HepG2 (cell line): Measurements from ENCODE around the gene CHST1. TPM values are rescaled to one million over a fixed set of nuclear protein-coding genes. Genes with fewer than 3 reads are reported as not detected.

Source experiments
- ATAC-seq: fragments of 200-7000 bp; cut with Tn5 transposase; 3 replicates; pipeline ENCODE4 v1.9.1; 2020; ENCODE audit warnings: mild to moderate bottlenecking, moderate library complexity
- BruUV-seq: library from RNA; stranded (reverse); fragments of 400-500 nt; replicated peaks from 2 replicates; lab custom pipeline; 2021; lab: Mats Ljungman, UMichigan
- CTCF ChIA-PET: fragments of 300-600 bp; formaldehyde crosslinking; extraction: SDS; loops from one replicate; lab custom pipeline; 2021; ENCODE audit warnings: low total read pairs, inconsistent platforms, low intra/inter-chr PET ratio; lab: Yijun Ruan, JAX
- POLR2A ChIA-PET: fragments of 350-600 bp; sonication (Branson Sonifier 250); formaldehyde crosslinking; loops from one replicate; lab custom pipeline; 2020; ENCODE audit warnings: antibody characterized with exemption, inconsistent platforms; lab: Yijun Ruan, JAX
- DNase-seq: peaks from one replicate; pipeline ENCODE4 v3.0.0-alpha.2; 2015; ENCODE audit warnings: low spot score
- FAIRE-seq: peaks from 3 replicates; lab custom pipeline; 2011; peaks lifted over from hg19 to GRCh38; lab: Jason Lieb, UNC
- H2AFZ ChIP-seq: one replicate; pipeline ENCODE4 v1.6.1; 2011; ENCODE audit warnings: low read length, inconsistent platforms
- H3K27ac ChIP-seq: fragments of 300-600 bp; 3 replicates; pipeline ENCODE4 v1.8.0; 2011; ENCODE audit warnings: mixed run types, mild to moderate bottlenecking, mixed read lengths, low read length, inconsistent platforms; ENCODE audit not compliant: insufficient read depth; ENCODE audit errors: extremely low read length
- H3K27me3 ChIP-seq, 2 experiments: fragments of 200-600 bp in 1 of 2; 2 replicates in 1 of 2; 3 replicates in 1 of 2; pipeline versions ENCODE4 v1.6.0 to v1.8.0; 2011; ENCODE audit warnings: low read length in 2 of 2, mild to moderate bottlenecking in 2 of 2, moderate library complexity in 2 of 2, inconsistent platforms in 1 of 2; ENCODE audit not compliant: insufficient read depth in 2 of 2, control insufficient read depth in 1 of 2
- H3K36me3 ChIP-seq, 2 experiments: fragments of 200-600 bp in 1 of 2; replicated peaks in 1 of 2; 2 replicates in 1 of 2; 3 replicates in 1 of 2; pipeline versions ENCODE4 v1.5.1 to v1.8.0; 2011; ENCODE audit warnings: low read length in 2 of 2, inconsistent platforms in 1 of 2; ENCODE audit not compliant: insufficient read depth in 2 of 2, control insufficient read depth in 1 of 2
- H3K4me1 ChIP-seq: 2 replicates; pipeline ENCODE4 v1.5.1; 2012; ENCODE audit warnings: low read length, inconsistent platforms; ENCODE audit not compliant: insufficient read depth
- H3K4me2 ChIP-seq: 2 replicates; pipeline ENCODE4 v1.6.0; 2011; ENCODE audit warnings: low read depth, low read length, inconsistent platforms
- H3K4me3 ChIP-seq, 3 experiments: fragments of 200-600 bp in 1 of 3; sonication (generic), shearing (Covaris generic) in 1 of 3; replicated peaks in 1 of 3; 2 replicates each; pipeline ENCODE4 v1.5.1; 2011 to 2016; ENCODE audit warnings: low read length in 3 of 3, inconsistent platforms in 2 of 3, low read depth in 2 of 3, mild to moderate bottlenecking in 2 of 3, control low read depth in 1 of 3, mixed read lengths in 1 of 3; ENCODE audit not compliant: insufficient read depth in 1 of 3
- H3K79me2 ChIP-seq: one replicate; pipeline ENCODE4 v1.6.1; 2011; ENCODE audit warnings: low read length, inconsistent platforms; ENCODE audit not compliant: insufficient read depth
- H3K9ac ChIP-seq: 2 replicates; pipeline ENCODE4 v1.6.0; 2011; ENCODE audit warnings: mild to moderate bottlenecking, low read depth, low read length, inconsistent platforms; ENCODE audit not compliant: insufficient read depth
- H3K9me3 ChIP-seq: 2 replicates; pipeline ENCODE4 v1.5.1; 2012; ENCODE audit warnings: mild to moderate bottlenecking, low read length
- H4K20me1 ChIP-seq: 2 replicates; pipeline ENCODE4 v1.6.0; 2011; ENCODE audit warnings: inconsistent platforms, mild to moderate bottlenecking, low read length, moderate library complexity; ENCODE audit not compliant: insufficient read depth
- DMAP1 ChIP-seq: IDR thresholded peaks from 2 replicates; pipeline ENCODE4 v1.6.1; 2016
- ISX ChIP-seq: sonication (generic); formaldehyde crosslinking; conservative IDR thresholded peaks from 2 replicates; pipeline ENCODE4 v1.5.0; 2020; ENCODE audit warnings: missing genetic modification reagents
- KAT8 ChIP-seq: IDR thresholded peaks from 2 replicates; pipeline ENCODE4 v1.6.1; 2016; ENCODE audit warnings: missing genetic modification reagents, missing compliant biosample characterization
- MEIS2 ChIP-seq: sonication (generic); formaldehyde crosslinking; IDR thresholded peaks from 2 replicates; pipeline ENCODE4 v1.9.0; 2021; ENCODE audit warnings: mild to moderate bottlenecking, missing genetic modification reagents
- MTA1 ChIP-seq: sonication (generic); formaldehyde crosslinking; IDR thresholded peaks from 2 replicates; pipeline ENCODE4 v1.4.0; 2020; ENCODE audit warnings: missing genetic modification reagents, mild to moderate bottlenecking, borderline replicate concordance
- SMC3 ChIP-seq: IDR thresholded peaks from 2 replicates; pipeline ENCODE4 v1.6.1; 2011; ENCODE audit warnings: low read length, improper control_type of control experiment
- SMYD3 ChIP-seq: sonication (generic); formaldehyde crosslinking; IDR thresholded peaks from 2 replicates; pipeline ENCODE4 v1.8.1; 2023; ENCODE audit warnings: mild to moderate bottlenecking, missing genetic modification reagents
- ZBTB7A ChIP-seq: sonication (generic); formaldehyde crosslinking; IDR thresholded peaks from 2 replicates; pipeline ENCODE4 v1.8.0; 2022; ENCODE audit warnings: mild to moderate bottlenecking, missing genetic modification reagents
- ZNF317 ChIP-seq: sonication (generic); formaldehyde crosslinking; IDR thresholded peaks from 2 replicates; pipeline ENCODE4 v1.5.0; 2020; ENCODE audit warnings: mild to moderate bottlenecking, missing genetic modification reagents
- ZNF841 ChIP-seq: sonication (generic); formaldehyde crosslinking; IDR thresholded peaks from 2 replicates; pipeline ENCODE4 v1.8.1; 2023; ENCODE audit warnings: missing genetic modification reagents, borderline replicate concordance
- ZSCAN31 ChIP-seq: sonication (generic); formaldehyde crosslinking; IDR thresholded peaks from 2 replicates; pipeline ENCODE4 v1.5.0; 2020; ENCODE audit warnings: low read depth, mild to moderate bottlenecking, missing genetic modification reagents
- WGBS: methylation state at CpG from one replicate; pipeline ENCODE4 v1.1.6; 2017; ENCODE audit warnings: low lambda C conversion rate; 5-methylcytosine and 5-hydroxymethylcytosine counted together
- in situ Hi-C: cut with HindIII; loops from 2 replicates; pipeline ENCODE4 v1.10.0; 2017; ENCODE audit warnings: low pct_unique_long_range_greater_than_20kb; ENCODE audit not compliant: extremely low pct_ligation_motif_present
- intact Hi-C: fragments of 100-400 bp; cut with micrococcal nuclease; formaldehyde crosslinking; loops from one replicate; pipeline ENCODE4 v1.10.0; 2022; ENCODE audit not compliant: unreplicated experiment
- polyA plus RNA-seq, 8 experiments: library from polyadenylated mRNA; depleted of rRNA in 3 of 8; stranded (reverse) in 7 of 8; unstranded in 1 of 8; fragments of >200 nt; fragmentation: Illumina TruSeq in 4 of 8; extraction: Trizol in 4 of 8; gene quantifications; 2 replicates each; pipeline versions ENCODE4 v1.2.1 to v1.2.3, GENCODE V29; 2011 to 2016; ENCODE audit warnings: low read depth in 4 of 8, missing spikeins in 1 of 8, mixed read lengths in 1 of 8; ENCODE audit not compliant: insufficient read depth in 1 of 8
- total RNA-seq, 5 experiments: library from RNA; depleted of rRNA; stranded (reverse); fragments of >200 nt; fragmentation: Illumina TruSeq; extraction: Trizol; gene quantifications; 2 replicates each; pipeline ENCODE4 v1.2.3, GENCODE V29; 2016; ENCODE audit warnings: low read depth in 1 of 5

Gene CHST1
- total and polyA plus RNA-seq, 2 of the 13 experiments (the other 11 are each of a cell fraction or from before 2014, with no cell fraction given): not detected

DNA sequence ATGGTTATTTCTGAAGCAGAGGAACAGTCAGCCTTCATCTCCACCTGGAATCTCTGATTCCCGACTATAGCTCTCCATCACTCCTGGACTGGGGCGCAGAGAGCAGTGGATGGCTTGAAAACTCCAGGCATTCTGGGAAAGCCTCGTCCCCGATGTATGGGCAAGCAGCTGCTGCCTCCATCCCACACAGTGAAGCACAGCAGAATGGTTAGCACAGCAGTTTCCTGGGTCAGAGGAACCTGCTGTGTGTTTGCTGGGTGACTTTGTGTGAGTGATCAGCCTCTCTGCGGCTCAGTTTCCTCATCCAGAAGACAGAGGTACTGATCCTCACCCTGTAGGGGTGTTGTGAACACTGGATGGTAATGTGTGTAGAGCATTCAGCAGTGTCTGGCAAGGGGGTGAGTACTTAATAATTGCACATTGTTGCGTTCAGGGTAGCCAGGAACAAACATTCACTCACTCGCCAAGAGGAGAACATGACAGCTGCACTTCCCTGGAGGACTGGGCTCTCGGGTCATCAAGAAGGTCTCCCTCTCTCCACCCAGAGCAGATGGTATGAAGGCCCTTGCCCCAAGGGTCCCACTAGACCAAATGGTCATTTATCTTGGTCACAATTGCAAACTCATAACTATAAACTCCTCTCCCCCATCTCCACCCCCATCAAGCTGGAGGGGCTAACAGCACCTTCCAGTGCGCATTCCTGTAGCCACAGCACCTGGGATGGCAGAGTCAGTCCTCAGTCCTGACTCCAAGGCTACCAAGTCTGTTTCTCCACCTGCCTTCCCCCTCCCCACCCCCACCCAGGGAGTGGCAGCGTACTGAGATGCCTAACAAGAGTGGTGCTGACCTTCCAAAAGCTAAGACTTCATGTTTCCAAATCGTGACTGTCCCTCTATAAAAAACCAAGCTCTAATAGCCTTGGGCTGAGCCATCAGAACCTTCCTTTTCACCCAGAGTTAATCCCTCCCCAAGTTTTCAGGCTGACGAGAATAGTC lies 1.5 kb upstream of the CHST1 start:
- TF ChIP-seq ZNF317 (CRISPR knock-in tag): no peak
- no peak for TF ChIP-seq ISX (CRISPR knock-in tag)
- TF ChIP-seq SMC3: no peak
- no peak for TF ChIP-seq ZSCAN31 (CRISPR knock-in tag)
- no peak for TF ChIP-seq MTA1 (CRISPR knock-in tag)
- no peak for TF ChIP-seq SMYD3
- no peak for TF ChIP-seq ZNF841 (CRISPR knock-in tag)
- TF ChIP-seq ZBTB7A (CRISPR knock-in tag): no peak
- no peak for TF ChIP-seq MEIS2 (CRISPR knock-in tag)
- TF ChIP-seq DMAP1 (CRISPR knock-in tag): no peak
- TF ChIP-seq KAT8 (CRISPR knock-in tag): no peak
- ATAC-seq (no peak), DNase-seq (no peak), FAIRE-seq (no peak)
- in situ Hi-C loops: no loop called here
- H3K4me2 ChIP-seq: no peak overlapping the region
- peaks cover 8% of the 10 kb centered on the region; the same call in 1 of the 2 replicates for H4K20me1 ChIP-seq
- H2AFZ ChIP-seq: no peak overlapping the region
- ChIA-PET POLR2A (no interaction called here), CTCF (no interaction called here)
- H3K9me3 ChIP-seq: no peaks in the 10 kb centered on the region
- no peaks in the 10 kb centered on the region for H3K79me2 ChIP-seq
- H3K4me3 ChIP-seq: no peak overlapping the region
- WGBS: 9% methylated on average over 8 of the region's 12 CpGs
- no TSS peak for BruUV-seq
- no peak overlapping the region for H3K9ac ChIP-seq
- intact Hi-C loops: no loop called here
- H3K27ac ChIP-seq: no peak overlapping the region
- peaks cover 30 to 75% of the 10 kb centered on the region in 2 experiments for H3K27me3 ChIP-seq
- no peaks in the 10 kb centered on the region for H3K36me3 ChIP-seq
- H3K4me1 ChIP-seq: no peaks in the 10 kb centered on the region
